VCaP (cell line): Measurements from ENCODE around the gene TPCN1.

Experiments
- H3K27ac ChIP-seq: fragments of 450-650 bp; 2 replicates; pipeline ENCODE4 v1.5.1; 2017
- TF ChIP-seq, protein P1 (sequence below): fragments of 450-650 bp; conservative IDR thresholded peaks from 2 replicates; pipeline ENCODE4 v1.5.1; 2017; ENCODE audit warnings: mild to moderate bottlenecking, moderate library complexity

TPCN1 gene

DNA sequence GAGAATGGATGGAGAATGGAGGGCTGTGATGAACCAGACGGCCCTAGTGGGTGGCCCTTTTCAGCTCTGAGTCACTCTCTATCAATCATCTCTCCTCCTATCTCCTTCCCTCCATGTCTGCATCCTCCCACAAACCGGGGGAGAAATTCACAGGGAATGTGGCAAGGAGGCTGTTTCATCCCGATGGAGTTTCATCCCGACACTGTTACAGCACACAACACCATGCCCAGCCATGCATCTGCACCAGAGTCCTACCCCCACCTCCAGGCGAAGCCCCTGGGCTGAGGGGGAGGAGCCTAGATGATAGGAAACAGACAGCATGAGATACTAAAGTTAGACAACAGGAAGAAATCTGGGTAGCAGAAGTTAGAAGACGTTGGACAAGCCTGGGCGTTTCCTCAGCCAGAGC, 92.9 kb downstream of the TPCN1 start:
- no peak overlapping the region for H3K27ac ChIP-seq
- TF ChIP-seq, protein P1, sequence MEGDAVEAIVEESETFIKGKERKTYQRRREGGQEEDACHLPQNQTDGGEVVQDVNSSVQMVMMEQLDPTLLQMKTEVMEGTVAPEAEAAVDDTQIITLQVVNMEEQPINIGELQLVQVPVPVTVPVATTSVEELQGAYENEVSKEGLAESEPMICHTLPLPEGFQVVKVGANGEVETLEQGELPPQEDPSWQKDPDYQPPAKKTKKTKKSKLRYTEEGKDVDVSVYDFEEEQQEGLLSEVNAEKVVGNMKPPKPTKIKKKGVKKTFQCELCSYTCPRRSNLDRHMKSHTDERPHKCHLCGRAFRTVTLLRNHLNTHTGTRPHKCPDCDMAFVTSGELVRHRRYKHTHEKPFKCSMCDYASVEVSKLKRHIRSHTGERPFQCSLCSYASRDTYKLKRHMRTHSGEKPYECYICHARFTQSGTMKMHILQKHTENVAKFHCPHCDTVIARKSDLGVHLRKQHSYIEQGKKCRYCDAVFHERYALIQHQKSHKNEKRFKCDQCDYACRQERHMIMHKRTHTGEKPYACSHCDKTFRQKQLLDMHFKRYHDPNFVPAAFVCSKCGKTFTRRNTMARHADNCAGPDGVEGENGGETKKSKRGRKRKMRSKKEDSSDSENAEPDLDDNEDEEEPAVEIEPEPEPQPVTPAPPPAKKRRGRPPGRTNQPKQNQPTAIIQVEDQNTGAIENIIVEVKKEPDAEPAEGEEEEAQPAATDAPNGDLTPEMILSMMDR, result no peak

DNA sequence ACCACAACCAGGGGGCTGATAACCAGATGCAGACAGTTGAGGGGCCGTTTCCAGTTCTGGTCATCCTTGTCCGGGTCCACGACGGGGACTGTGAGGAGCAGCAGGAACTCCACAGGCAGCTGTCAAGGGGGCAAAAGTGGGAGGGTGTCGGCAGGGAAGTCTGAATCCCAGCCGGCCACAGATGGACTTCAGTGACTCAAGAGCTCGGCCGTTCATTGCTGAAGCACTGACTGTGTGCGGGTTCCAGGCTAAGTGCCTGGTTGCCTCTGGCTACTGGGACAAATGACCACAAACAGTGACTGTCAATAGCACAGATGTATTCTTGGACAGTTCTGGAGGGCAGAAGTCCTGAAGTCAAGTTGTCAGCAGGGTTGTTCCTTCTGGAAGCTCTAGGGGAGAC, 94.1 kb downstream of the TPCN1 start:
- TF ChIP-seq, protein P1, result no peak
- no peak overlapping the region for H3K27ac ChIP-seq

DNA sequence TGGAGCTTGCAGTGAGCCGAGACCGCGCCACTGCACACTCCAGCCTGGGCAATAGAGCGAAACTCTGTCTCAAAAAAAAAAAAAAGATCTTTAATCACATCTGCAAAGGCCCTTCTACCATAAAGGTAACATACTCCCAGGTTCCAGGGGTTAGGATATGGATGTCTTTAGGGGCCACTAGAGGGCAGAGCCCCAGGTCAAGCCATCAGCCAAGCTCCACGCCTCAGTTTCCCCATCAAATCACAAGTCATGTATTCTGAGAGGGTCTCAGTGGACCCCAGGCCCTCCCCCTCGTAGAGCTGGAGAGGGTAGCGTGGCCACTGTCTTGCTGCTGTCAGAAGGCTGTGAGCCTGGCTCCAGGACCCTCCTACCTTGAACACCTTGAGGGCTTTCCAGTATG, 94.9 kb downstream of the TPCN1 start:
- TF ChIP-seq, protein P1, result 0 out of 2 replicates have a peak, but pooled peaks have one; percentile 16

DNA sequence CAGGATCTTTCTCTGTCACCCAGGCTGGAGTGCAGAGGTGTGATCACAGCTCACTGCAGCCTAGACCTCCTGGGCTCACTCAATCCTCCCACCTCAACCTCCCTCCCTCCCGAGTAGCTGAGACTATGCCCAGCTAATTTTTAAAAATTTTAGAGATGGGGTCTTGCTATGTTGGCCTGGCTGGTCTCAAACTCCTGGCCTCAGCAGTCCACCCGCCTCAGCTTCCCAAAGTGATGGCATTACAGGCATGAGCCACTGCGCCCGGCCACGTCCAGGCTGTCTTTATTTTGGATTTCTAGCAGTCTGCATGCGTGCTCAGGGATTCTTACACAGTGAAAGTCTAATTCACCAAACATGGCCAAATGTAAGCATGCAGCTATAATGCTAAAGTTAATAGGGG, 95.9 kb downstream of the TPCN1 start:
- TF ChIP-seq, protein P1, result no peak
- H3K27ac ChIP-seq, result no peak overlapping the region

More for the DNA sequence above, 94.9 kb downstream of the TPCN1 start:
- H3K27ac ChIP-seq, result no peak overlapping the region

DNA sequence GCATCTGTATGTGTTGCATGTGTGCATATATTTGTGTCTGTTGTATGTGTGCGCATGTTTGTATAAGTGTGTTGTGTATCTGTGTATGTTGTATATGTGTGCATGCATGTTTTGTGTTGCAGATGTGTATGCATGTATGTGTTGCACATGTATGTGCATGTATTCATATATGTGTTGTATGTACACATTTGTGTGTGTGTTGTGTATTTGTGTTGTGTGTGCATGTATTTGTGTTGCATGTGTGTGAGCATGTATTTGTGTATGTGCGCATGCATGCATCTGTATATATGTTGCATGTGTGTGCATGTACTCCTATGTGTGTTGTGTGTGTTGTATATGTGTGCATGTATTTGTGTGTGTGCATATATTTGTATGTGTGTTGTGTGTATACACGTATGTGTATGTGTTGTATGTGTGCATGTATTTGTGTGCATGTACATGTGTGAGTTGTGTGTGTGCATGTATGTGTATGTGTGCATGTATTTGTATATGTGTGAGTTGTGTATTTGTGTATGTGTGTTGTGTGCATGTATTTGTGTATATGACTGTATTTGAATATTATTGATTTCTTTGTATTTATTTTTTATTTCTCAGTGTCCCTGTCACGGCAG, 96.9 kb downstream of the TPCN1 start:
- no peak overlapping the region for H3K27ac ChIP-seq
- TF ChIP-seq, protein P1, result no peak

DNA sequence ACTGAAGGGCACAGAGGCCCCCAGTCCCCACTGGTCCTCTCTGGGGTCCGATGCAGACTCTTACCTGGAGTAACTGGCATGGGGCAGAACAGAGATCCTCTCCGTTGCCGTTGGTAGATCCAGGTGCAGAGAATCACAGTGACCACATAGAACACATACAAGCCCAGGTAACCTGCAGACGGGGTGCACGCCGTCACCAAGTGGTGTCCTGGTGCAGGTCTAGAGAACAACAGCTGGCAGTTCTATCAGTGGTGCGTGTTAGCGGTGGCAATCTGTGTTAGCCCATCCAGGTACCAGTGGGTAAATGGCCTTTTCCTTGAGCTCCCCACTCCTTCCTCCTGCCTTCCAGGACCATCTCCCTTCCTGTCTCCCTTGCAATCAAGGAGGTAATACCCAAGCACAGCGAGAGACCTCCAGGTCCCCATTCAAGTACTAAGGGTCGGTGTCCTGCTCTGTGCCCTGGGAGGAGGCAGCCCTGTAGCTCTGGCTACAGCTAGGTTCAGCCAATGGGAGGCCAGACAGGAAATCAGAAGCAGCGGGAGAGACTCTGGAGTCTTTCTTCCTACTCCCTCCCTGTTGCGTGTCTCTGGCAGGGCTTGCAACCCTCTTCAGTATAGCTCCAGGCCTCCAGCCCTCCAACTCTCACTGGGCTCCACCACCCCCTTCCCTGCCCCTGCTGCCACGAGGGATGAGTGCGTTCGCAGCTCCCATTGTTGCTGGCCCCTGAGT, 97.8 kb downstream of the TPCN1 start:
- H3K27ac ChIP-seq, result no peak overlapping the region
- TF ChIP-seq, protein P1, result no peak

DNA sequence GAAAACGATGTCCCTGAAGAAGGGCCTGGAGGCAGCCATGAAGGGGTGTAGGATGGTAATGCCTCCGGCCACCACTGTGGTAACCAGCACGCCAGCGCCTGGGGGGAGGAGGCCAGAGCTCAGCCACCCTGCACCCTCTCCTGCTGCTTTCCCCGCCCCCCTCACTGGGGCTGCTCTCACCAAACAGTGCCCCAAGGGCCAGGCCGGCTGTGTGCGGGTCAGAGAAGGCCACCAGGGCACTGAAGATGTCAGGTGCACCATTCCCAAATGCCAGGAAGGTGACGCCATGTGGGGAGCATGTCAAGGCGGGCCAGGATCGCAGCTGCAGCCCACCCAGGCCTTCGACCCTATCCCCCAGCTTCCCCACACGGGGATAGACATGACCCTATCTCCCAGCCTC, 99.1 kb downstream of the TPCN1 start:
- TF ChIP-seq, protein P1, result no peak

More for the DNA sequence above, 99.1 kb downstream of the TPCN1 start:
- no peak overlapping the region for H3K27ac ChIP-seq
